Measurements from ENCODE around the gene CTSZ. TPM values are rescaled to one million over a fixed set of nuclear protein-coding genes. Genes with fewer than 3 reads are reported as not detected.

CTSZ gene
- total RNA-seq, 1 experiment from 2014 or later = 194 TPM

DNA sequence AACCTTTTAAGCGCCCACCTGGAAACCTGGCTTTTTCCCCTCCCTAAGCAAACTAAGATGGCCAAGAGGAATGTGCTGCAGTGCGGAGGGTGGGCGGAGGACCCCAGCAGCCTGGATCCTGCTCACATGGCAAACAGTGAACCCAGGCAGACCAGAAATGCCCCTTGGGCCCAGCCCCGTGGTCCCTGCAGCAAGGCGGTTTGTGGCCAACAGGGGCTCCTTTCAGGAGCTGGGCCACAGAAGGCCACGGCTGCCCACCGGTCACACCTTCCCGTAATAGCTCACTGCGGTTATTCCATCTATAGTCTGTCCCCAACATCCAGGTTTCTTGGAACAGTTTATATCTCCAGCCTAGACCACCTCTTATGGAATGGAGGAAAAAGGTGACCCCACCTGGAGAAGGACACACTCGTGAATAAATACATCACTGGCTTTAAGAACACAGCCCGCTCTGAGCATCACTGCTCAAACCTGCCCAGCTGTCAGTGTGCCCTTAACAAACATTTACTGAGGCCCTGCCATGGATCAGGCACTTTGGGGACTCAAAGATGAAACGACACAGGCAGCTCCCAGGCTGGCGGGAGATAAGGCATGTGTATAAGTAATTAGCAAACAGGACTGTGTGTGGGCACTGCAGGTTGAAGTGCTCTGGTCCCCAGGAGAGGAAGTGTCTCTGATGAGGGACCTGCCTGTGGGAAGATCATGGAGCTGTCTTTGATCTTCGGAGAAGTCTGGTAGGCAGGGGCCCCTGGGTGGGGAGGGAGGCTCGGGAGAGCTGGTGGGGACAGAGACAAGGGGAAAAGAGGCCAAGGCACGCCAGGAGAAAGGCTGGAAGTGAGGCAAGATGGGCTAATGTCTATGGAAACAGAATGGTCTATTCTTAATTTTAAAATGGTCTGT lies 9.0 kb upstream of the CTSZ start:
- H3F3A ChIP-seq (ENCODE audit: insufficient read depth, low read depth) = peaks cover 22% of the 10 kb centered on the region
- DNase-seq = no peak
- no peaks in the 10 kb centered on the region for H4K20me1 ChIP-seq (ENCODE audit: insufficient read depth)
- H3K9me2 ChIP-seq (ENCODE audit: insufficient read depth) = no peaks in the 10 kb centered on the region
- no peak for TF ChIP-seq EZH2 (IDR thresholded peaks at IDR 0.05; ENCODE audit: low read depth)
- TF ChIP-seq, protein P1, sequence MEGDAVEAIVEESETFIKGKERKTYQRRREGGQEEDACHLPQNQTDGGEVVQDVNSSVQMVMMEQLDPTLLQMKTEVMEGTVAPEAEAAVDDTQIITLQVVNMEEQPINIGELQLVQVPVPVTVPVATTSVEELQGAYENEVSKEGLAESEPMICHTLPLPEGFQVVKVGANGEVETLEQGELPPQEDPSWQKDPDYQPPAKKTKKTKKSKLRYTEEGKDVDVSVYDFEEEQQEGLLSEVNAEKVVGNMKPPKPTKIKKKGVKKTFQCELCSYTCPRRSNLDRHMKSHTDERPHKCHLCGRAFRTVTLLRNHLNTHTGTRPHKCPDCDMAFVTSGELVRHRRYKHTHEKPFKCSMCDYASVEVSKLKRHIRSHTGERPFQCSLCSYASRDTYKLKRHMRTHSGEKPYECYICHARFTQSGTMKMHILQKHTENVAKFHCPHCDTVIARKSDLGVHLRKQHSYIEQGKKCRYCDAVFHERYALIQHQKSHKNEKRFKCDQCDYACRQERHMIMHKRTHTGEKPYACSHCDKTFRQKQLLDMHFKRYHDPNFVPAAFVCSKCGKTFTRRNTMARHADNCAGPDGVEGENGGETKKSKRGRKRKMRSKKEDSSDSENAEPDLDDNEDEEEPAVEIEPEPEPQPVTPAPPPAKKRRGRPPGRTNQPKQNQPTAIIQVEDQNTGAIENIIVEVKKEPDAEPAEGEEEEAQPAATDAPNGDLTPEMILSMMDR (conservative IDR thresholded peaks at IDR 0.05) = no peak
- intact Hi-C loops (cut with micrococcal nuclease; ENCODE audit: unreplicated experiment) = no loop called here
- H3K79me2 ChIP-seq (ENCODE audit: low read depth) = no peaks in the 10 kb centered on the region
- H3K36me3 ChIP-seq (ENCODE audit: low read depth) = no peaks in the 10 kb centered on the region
- H3K27ac ChIP-seq = no peak overlapping the region
- peaks cover 29% of the 10 kb centered on the region for H3K4me1 ChIP-seq (replicated peaks; ENCODE audit: insufficient read depth)
- H3K27me3 ChIP-seq (ENCODE audit: insufficient read depth, low read depth) = no peaks in the 10 kb centered on the region
- H2AFZ ChIP-seq = no peak overlapping the region
- H3K4me3 ChIP-seq = no peak overlapping the region
- POLR2A ChIA-PET (ENCODE audit: unreplicated experiment) = no interaction called here
- no peak overlapping the region for H3K4me2 ChIP-seq
- no TSS peak for BruUV-seq (replicated peaks)
- H3K9me3 ChIP-seq (ENCODE audit: insufficient read depth, low read depth) = no peaks in the 10 kb centered on the region
- CTCF ChIA-PET = no interaction called here

GRCh38 chr20:59015411-59015810 lies 8.4 kb upstream of the CTSZ start:
- BruUV-seq (replicated peaks) = no TSS peak
- Histone ChIP-seq H3F3A (ENCODE audit: insufficient read depth, low read depth) (peaks cover 22% of the 10 kb centered on the region), H3K9me2 (ENCODE audit: insufficient read depth) (no peaks in the 10 kb centered on the region), H3K4me3 (no peak overlapping the region), H3K79me2 (ENCODE audit: low read depth) (no peaks in the 10 kb centered on the region), H3K27ac (no peak overlapping the region), H3K27me3 (ENCODE audit: insufficient read depth, low read depth) (no peaks in the 10 kb centered on the region), H4K20me1 (ENCODE audit: insufficient read depth) (no peaks in the 10 kb centered on the region), H3K4me1 (replicated peaks; ENCODE audit: insufficient read depth) (peaks cover 29% of the 10 kb centered on the region), H3K4me2 (no peak overlapping the region), H3K36me3 (ENCODE audit: low read depth) (no peaks in the 10 kb centered on the region), H3K9me3 (ENCODE audit: insufficient read depth, low read depth) (no peaks in the 10 kb centered on the region), H2AFZ (no peak overlapping the region)
- DNase-seq = no peak
- CTCF ChIA-PET = no interaction called here
- TF ChIP-seq, protein P1 (conservative IDR thresholded peaks at IDR 0.05) = no peak
- TF ChIP-seq EZH2 (IDR thresholded peaks at IDR 0.05; ENCODE audit: low read depth) = no peak
- intact Hi-C loops (cut with micrococcal nuclease; ENCODE audit: unreplicated experiment) = no loop called here
- POLR2A ChIA-PET (ENCODE audit: unreplicated experiment) = no interaction called here

GRCh38 chr20:59014680-59015389 lies 7.8 kb upstream of the CTSZ start:
- no peak overlapping the region for H2AFZ ChIP-seq

More at GRCh38 chr20:59014680-59015389, 7.8 kb upstream of the CTSZ start:
- no peak for TF ChIP-seq EZH2 (IDR thresholded peaks at IDR 0.05; ENCODE audit: low read depth)
- TF ChIP-seq, protein P1 (conservative IDR thresholded peaks at IDR 0.05) = no peak
- Histone ChIP-seq H3F3A (ENCODE audit: insufficient read depth, low read depth) (peaks cover 22% of the 10 kb centered on the region), H3K9me2 (ENCODE audit: insufficient read depth) (no peaks in the 10 kb centered on the region), H3K79me2 (ENCODE audit: low read depth) (no peaks in the 10 kb centered on the region), H3K36me3 (ENCODE audit: low read depth) (no peaks in the 10 kb centered on the region), H3K27me3 (ENCODE audit: insufficient read depth, low read depth) (no peaks in the 10 kb centered on the region), H3K4me3 (no peak overlapping the region), H4K20me1 (ENCODE audit: insufficient read depth) (no peaks in the 10 kb centered on the region), H3K9me3 (ENCODE audit: insufficient read depth, low read depth) (no peaks in the 10 kb centered on the region), H3K4me1 (replicated peaks; ENCODE audit: insufficient read depth) (peaks cover 32% of the 10 kb centered on the region), H3K4me2 (no peak overlapping the region), H3K27ac (no peak overlapping the region)
- no TSS peak for BruUV-seq (replicated peaks)
- intact Hi-C loops (cut with micrococcal nuclease; ENCODE audit: unreplicated experiment) = no loop called here
- ChIA-PET CTCF (no interaction called here), POLR2A (ENCODE audit: unreplicated experiment) (no interaction called here)
- peak in 1 of 2 experiments; percentile 8 for DNase-seq

Data from PC-9 (cell line).